ENCODE data around the gene RPL35.

The RPL35 gene

DNA sequence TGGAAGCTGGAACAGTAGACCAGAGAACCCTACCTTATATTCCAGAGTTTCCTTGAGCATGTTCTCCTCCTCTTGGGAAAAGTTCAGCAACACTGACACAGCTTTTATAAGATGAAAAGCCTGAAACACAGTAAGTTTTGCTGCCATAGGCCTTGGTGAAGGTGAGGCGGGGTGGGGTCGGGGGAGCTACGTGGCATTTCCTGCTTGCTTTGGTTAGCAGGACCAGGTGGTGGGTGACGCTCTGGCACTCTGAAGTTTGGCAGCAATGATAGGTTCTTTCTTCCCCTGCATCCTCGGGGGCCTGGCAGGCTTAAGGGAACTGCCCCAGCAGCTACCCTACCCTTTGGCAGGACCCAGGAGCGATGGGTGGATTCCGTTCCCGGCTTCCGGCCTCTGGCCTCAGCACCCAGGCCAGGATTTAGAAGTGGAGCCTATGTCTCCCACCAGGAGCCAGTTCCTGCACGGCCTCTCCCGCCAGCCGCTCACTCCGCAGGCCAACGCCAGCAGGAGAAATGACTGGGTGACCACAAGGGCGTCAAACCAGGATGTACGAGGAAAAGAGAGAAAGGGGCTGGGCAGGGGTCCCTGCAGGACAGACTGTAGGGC is 19.5 kb upstream of the RPL35 start:
- Histone ChIP-seq H3K36me3 (ENCODE audit: insufficient read depth, low read length) (peaks cover 66% of the 10 kb centered on the region; the same call in 1 of the 2 replicates), H3K27me3 (ENCODE audit: insufficient read depth, low read length, poor library complexity, severe bottlenecking) (no peaks in the 10 kb centered on the region), H3F3A (ENCODE audit: low read depth) (peaks cover 2% of the 10 kb centered on the region; the same call in 1 of the 2 replicates), H3K79me2 (ENCODE audit: insufficient read depth, low read length) (no peaks in the 10 kb centered on the region), H3K4me1 (ENCODE audit: insufficient read depth, low read length, poor library complexity, severe bottlenecking) (no peaks in the 10 kb centered on the region), H3K4me3 (ENCODE audit: low read length, poor library complexity, severe bottlenecking) (no peak overlapping the region), H3K9me3 (ENCODE audit: insufficient read depth, low read depth, low read length) (no peaks in the 10 kb centered on the region), H2AFZ (ENCODE audit: low read length) (no peak overlapping the region), H3K9ac (ENCODE audit: low read depth, low read length, poor library complexity, severe bottlenecking) (no peak overlapping the region), H4K20me1 (ENCODE audit: insufficient read depth, low read length, poor library complexity, severe bottlenecking) (peaks cover 4% of the 10 kb centered on the region), H3K4me2 (ENCODE audit: low read depth, low read length, poor library complexity, severe bottlenecking) (no peak overlapping the region), H3K9me2 (replicated peaks; ENCODE audit: low read depth, low read length) (no peaks in the 10 kb centered on the region)
- TF ChIP-seq, protein P1, sequence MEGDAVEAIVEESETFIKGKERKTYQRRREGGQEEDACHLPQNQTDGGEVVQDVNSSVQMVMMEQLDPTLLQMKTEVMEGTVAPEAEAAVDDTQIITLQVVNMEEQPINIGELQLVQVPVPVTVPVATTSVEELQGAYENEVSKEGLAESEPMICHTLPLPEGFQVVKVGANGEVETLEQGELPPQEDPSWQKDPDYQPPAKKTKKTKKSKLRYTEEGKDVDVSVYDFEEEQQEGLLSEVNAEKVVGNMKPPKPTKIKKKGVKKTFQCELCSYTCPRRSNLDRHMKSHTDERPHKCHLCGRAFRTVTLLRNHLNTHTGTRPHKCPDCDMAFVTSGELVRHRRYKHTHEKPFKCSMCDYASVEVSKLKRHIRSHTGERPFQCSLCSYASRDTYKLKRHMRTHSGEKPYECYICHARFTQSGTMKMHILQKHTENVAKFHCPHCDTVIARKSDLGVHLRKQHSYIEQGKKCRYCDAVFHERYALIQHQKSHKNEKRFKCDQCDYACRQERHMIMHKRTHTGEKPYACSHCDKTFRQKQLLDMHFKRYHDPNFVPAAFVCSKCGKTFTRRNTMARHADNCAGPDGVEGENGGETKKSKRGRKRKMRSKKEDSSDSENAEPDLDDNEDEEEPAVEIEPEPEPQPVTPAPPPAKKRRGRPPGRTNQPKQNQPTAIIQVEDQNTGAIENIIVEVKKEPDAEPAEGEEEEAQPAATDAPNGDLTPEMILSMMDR (conservative IDR thresholded peaks at IDR 0.05; ENCODE audit: low read length) = no peak
- TF ChIP-seq EZH2phosphoT487 (IDR thresholded peaks at IDR 0.05; ENCODE audit: borderline replicate concordance) = no peak

- Histone ChIP-seq H3K36me3 (ENCODE audit: insufficient read depth, low read length) (peaks cover 65% of the 10 kb centered on the region; the same call in 1 of the 2 replicates), H3K27me3 (ENCODE audit: insufficient read depth, low read length, poor library complexity, severe bottlenecking) (no peaks in the 10 kb centered on the region), H3K9me2 (replicated peaks; ENCODE audit: low read depth, low read length) (no peaks in the 10 kb centered on the region), H3F3A (ENCODE audit: low read depth) (peaks cover 2% of the 10 kb centered on the region; the same call in 1 of the 2 replicates), H3K4me2 (ENCODE audit: low read depth, low read length, poor library complexity, severe bottlenecking) (no peak overlapping the region), H3K4me3 (ENCODE audit: low read length, poor library complexity, severe bottlenecking) (no peak overlapping the region), H3K9me3 (ENCODE audit: insufficient read depth, low read depth, low read length) (no peaks in the 10 kb centered on the region), H4K20me1 (ENCODE audit: insufficient read depth, low read length, poor library complexity, severe bottlenecking) (peaks cover 11% of the 10 kb centered on the region), H3K4me1 (ENCODE audit: insufficient read depth, low read length, poor library complexity, severe bottlenecking) (no peaks in the 10 kb centered on the region), H2AFZ (ENCODE audit: low read length) (no peak overlapping the region), H3K9ac (ENCODE audit: low read depth, low read length, poor library complexity, severe bottlenecking) (no peak overlapping the region), H3K79me2 (ENCODE audit: insufficient read depth, low read length) (peaks cover 4% of the 10 kb centered on the region; the same call in 1 of the 2 replicates)
- no peak for TF ChIP-seq EZH2phosphoT487 (IDR thresholded peaks at IDR 0.05; ENCODE audit: borderline replicate concordance)
- TF ChIP-seq, protein P1 (conservative IDR thresholded peaks at IDR 0.05; ENCODE audit: low read length) = no peak
These were observed 18.7 kb upstream of the RPL35 start for GRCh38 chr9:124880501-124880900.

- Histone ChIP-seq H4K20me1 (ENCODE audit: insufficient read depth, low read length, poor library complexity, severe bottlenecking) (peaks cover 20% of the 10 kb centered on the region), H3K36me3 (ENCODE audit: insufficient read depth, low read length) (peaks cover 71% of the 10 kb centered on the region; the same call in 1 of the 2 replicates)
- no peak for TF ChIP-seq EZH2phosphoT487 (IDR thresholded peaks at IDR 0.05; ENCODE audit: borderline replicate concordance)
- TF ChIP-seq, protein P1 (conservative IDR thresholded peaks at IDR 0.05; ENCODE audit: low read length) = no peak
These were observed 17.5 kb upstream of the RPL35 start for GRCh38 chr9:124879226-124879625.

More at GRCh38 chr9:124879226-124879625, 17.5 kb upstream of the RPL35 start:
- H3K4me3 ChIP-seq (ENCODE audit: low read length, poor library complexity, severe bottlenecking) = no peak overlapping the region
- H3K9me2 ChIP-seq (replicated peaks; ENCODE audit: low read depth, low read length) = no peaks in the 10 kb centered on the region
- H3K27me3 ChIP-seq (ENCODE audit: insufficient read depth, low read length, poor library complexity, severe bottlenecking) = no peaks in the 10 kb centered on the region
- no peaks in the 10 kb centered on the region for H3K4me1 ChIP-seq (ENCODE audit: insufficient read depth, low read length, poor library complexity, severe bottlenecking)
- no peaks in the 10 kb centered on the region for H3K9me3 ChIP-seq (ENCODE audit: insufficient read depth, low read depth, low read length)
- peaks cover 17% of the 10 kb centered on the region for H3K79me2 ChIP-seq (ENCODE audit: insufficient read depth, low read length)
- peaks cover 2% of the 10 kb centered on the region; the same call in 1 of the 2 replicates for H3F3A ChIP-seq (ENCODE audit: low read depth)
- H3K4me2 ChIP-seq (ENCODE audit: low read depth, low read length, poor library complexity, severe bottlenecking) = no peak overlapping the region
- no peak overlapping the region for H3K9ac ChIP-seq (ENCODE audit: low read depth, low read length, poor library complexity, severe bottlenecking)
- no peak overlapping the region for H2AFZ ChIP-seq (ENCODE audit: low read length)
